Right lobe of liver (tissue), 4 donors: Measurements from ENCODE around the gene ALAD.

Source experiments
- POLR2A ChIP-seq: fragments of 450-650 bp; IDR thresholded peaks from one replicate; pipeline ENCODE4 v1.6.1; 2017; ENCODE audit warnings: antibody characterized with exemption, mild to moderate bottlenecking
- TF ChIP-seq, protein P1 (sequence below), 4 donors: fragments of 200-600 bp in 3 of 4; fragments of 450-650 bp in 1 of 4; IDR thresholded peaks; one replicate each; pipeline versions ENCODE4 v1.5.1 to v1.8.0; 2016 to 2022; ENCODE audit warnings: antibody characterized with exemption in 4 of 4, mild to moderate bottlenecking in 2 of 4
- donor health status: DM: no; HTN: no; CAD: no.
- donor health status: DM: no; HTN: no; CAD: no.
- donor health status: DM: no; HTN: yes; CAD: no.

DNA sequence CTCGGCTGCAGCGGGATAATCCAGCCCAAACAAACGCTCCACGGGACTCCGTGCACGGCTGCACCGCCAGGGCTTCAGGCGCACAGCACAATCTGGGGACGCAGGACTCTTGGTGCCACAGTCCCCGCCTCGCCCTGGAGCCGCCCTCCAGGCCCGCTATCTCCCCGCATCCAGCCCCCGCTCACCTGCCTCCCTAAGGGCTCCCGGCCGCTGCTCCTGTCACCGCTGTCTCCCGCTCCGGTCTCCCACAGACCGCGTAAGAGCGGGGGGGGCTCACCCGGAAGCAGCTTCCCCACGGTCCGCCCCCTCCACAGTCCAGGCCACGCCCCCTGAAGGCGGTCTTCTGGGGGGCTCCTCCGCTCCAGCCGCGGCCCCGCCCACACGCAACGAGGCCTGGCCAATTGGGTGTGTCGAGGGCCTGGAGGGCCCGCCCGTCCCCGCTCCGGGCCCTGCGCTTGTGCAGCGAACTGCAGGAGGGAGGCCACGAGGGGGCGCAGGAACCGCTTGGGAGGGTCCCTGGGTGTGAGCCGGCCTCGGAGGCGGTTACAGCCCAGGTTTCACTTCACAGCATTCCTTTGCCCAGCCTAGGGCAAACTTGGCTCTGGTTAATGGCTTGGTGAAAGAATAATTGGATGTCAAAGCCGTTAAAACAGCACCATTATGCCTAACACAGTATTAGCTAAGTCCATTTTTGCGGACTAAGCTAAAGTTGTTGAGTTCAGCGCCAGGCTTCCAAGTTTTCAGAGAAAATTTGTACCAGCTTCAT, at the start of gene ALAD:
- TF ChIP-seq, protein P1, sequence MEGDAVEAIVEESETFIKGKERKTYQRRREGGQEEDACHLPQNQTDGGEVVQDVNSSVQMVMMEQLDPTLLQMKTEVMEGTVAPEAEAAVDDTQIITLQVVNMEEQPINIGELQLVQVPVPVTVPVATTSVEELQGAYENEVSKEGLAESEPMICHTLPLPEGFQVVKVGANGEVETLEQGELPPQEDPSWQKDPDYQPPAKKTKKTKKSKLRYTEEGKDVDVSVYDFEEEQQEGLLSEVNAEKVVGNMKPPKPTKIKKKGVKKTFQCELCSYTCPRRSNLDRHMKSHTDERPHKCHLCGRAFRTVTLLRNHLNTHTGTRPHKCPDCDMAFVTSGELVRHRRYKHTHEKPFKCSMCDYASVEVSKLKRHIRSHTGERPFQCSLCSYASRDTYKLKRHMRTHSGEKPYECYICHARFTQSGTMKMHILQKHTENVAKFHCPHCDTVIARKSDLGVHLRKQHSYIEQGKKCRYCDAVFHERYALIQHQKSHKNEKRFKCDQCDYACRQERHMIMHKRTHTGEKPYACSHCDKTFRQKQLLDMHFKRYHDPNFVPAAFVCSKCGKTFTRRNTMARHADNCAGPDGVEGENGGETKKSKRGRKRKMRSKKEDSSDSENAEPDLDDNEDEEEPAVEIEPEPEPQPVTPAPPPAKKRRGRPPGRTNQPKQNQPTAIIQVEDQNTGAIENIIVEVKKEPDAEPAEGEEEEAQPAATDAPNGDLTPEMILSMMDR (IDR thresholded peaks at IDR 0.05): peak; percentile 96 to 100 (median 98)
- TF ChIP-seq POLR2A: peak; percentile 68
